Loucy (cell line): ENCODE data around the gene MAP3K19.

Source experiments
- H2AFZ ChIP-seq: fragments of 200-600 bp; sonication (generic); 2 replicates; pipeline ENCODE4 v1.6.0; 2016; ENCODE audit warnings: antibody characterized with exemption, mild to moderate bottlenecking, low read length, moderate library complexity
- H3F3A ChIP-seq: fragments of 200-600 bp; 2 replicates; pipeline ENCODE4 v1.6.0; 2016; ENCODE audit warnings: antibody characterized with exemption, low read depth, mild to moderate bottlenecking
- H3K27me3 ChIP-seq: fragments of 200-600 bp; sonication (generic); 2 replicates; pipeline ENCODE4 v1.6.1; 2014; ENCODE audit warnings: low read length, mild to moderate bottlenecking; ENCODE audit not compliant: insufficient read depth, poor library complexity, severe bottlenecking
- H3K36me3 ChIP-seq: fragments of 200-600 bp; sonication (generic); 2 replicates; pipeline ENCODE4 v1.6.1; 2016; ENCODE audit warnings: low read length; ENCODE audit not compliant: insufficient read depth
- H3K4me1 ChIP-seq: fragments of 200-600 bp; sonication (generic); 2 replicates; pipeline ENCODE4 v1.5.1; 2014; ENCODE audit warnings: low read length, mild to moderate bottlenecking; ENCODE audit not compliant: insufficient read depth, poor library complexity, severe bottlenecking
- H3K4me2 ChIP-seq: fragments of 200-600 bp; sonication (generic); 2 replicates; pipeline ENCODE4 v1.6.0; 2014; ENCODE audit warnings: antibody characterized with exemption, low read length, low read depth, mild to moderate bottlenecking; ENCODE audit not compliant: poor library complexity, severe bottlenecking
- H3K4me3 ChIP-seq: fragments of 200-600 bp; sonication (generic); 2 replicates; pipeline ENCODE4 v1.5.1; 2014; ENCODE audit warnings: low read length, mild to moderate bottlenecking, mixed read lengths; ENCODE audit not compliant: poor library complexity, severe bottlenecking
- H3K79me2 ChIP-seq: fragments of 200-600 bp; sonication (generic); 2 replicates; pipeline ENCODE4 v1.6.1; 2014; ENCODE audit warnings: low read length; ENCODE audit not compliant: insufficient read depth
- H3K9ac ChIP-seq: fragments of 200-600 bp; sonication (generic); 2 replicates; pipeline ENCODE4 v1.6.0; 2014; ENCODE audit warnings: mild to moderate bottlenecking, low read depth, low read length, moderate library complexity; ENCODE audit not compliant: poor library complexity, severe bottlenecking
- H3K9me2 ChIP-seq: fragments of 200-600 bp; sonication (generic); replicated peaks from 2 replicates; pipeline ENCODE4 v1.6.1; 2016; ENCODE audit warnings: low read depth, low read length, mixed read lengths
- H3K9me3 ChIP-seq: fragments of 200-600 bp; sonication (generic); 2 replicates; pipeline ENCODE4 v1.6.1; 2014; ENCODE audit warnings: mild to moderate bottlenecking, antibody characterized with exemption, low read length, low read depth; ENCODE audit not compliant: insufficient read depth
- H4K20me1 ChIP-seq: fragments of 200-600 bp; sonication (generic); 2 replicates; pipeline ENCODE4 v1.6.0; 2014; ENCODE audit warnings: antibody characterized with exemption, low read length, mild to moderate bottlenecking; ENCODE audit not compliant: insufficient read depth, poor library complexity, severe bottlenecking
- EZH2phosphoT487 ChIP-seq: fragments of 200-600 bp; IDR thresholded peaks from 2 replicates; pipeline ENCODE4 v1.6.1; 2018; ENCODE audit warnings: antibody characterized with exemption, mild to moderate bottlenecking, moderate library complexity, borderline replicate concordance
- TF ChIP-seq, protein P1 (sequence below): fragments of 200-600 bp; sonication (generic); conservative IDR thresholded peaks from 2 replicates; pipeline ENCODE4 v1.5.1; 2014; ENCODE audit warnings: mild to moderate bottlenecking, antibody characterized with exemption, low read length

MAP3K19 gene

GRCh38 chr2:134946073-134946472, 101.2 kb downstream of the MAP3K19 start:
- no peak overlapping the region for H3K4me3 ChIP-seq
- no peak overlapping the region for H3K9ac ChIP-seq
- no peaks in the 10 kb centered on the region for H3F3A ChIP-seq
- H3K27me3 ChIP-seq, result no peaks in the 10 kb centered on the region
- H3K4me1 ChIP-seq, result no peaks in the 10 kb centered on the region
- no peaks in the 10 kb centered on the region for H3K9me3 ChIP-seq
- peaks cover 15% of the 10 kb centered on the region for H4K20me1 ChIP-seq
- H3K4me2 ChIP-seq, result no peak overlapping the region
- no peak for TF ChIP-seq EZH2phosphoT487
- TF ChIP-seq, protein P1, sequence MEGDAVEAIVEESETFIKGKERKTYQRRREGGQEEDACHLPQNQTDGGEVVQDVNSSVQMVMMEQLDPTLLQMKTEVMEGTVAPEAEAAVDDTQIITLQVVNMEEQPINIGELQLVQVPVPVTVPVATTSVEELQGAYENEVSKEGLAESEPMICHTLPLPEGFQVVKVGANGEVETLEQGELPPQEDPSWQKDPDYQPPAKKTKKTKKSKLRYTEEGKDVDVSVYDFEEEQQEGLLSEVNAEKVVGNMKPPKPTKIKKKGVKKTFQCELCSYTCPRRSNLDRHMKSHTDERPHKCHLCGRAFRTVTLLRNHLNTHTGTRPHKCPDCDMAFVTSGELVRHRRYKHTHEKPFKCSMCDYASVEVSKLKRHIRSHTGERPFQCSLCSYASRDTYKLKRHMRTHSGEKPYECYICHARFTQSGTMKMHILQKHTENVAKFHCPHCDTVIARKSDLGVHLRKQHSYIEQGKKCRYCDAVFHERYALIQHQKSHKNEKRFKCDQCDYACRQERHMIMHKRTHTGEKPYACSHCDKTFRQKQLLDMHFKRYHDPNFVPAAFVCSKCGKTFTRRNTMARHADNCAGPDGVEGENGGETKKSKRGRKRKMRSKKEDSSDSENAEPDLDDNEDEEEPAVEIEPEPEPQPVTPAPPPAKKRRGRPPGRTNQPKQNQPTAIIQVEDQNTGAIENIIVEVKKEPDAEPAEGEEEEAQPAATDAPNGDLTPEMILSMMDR, result no peak
- H3K79me2 ChIP-seq, result no peaks in the 10 kb centered on the region
- no peak overlapping the region for H2AFZ ChIP-seq
- H3K9me2 ChIP-seq, result no peaks in the 10 kb centered on the region
- peaks cover 90% of the 10 kb centered on the region for H3K36me3 ChIP-seq

DNA sequence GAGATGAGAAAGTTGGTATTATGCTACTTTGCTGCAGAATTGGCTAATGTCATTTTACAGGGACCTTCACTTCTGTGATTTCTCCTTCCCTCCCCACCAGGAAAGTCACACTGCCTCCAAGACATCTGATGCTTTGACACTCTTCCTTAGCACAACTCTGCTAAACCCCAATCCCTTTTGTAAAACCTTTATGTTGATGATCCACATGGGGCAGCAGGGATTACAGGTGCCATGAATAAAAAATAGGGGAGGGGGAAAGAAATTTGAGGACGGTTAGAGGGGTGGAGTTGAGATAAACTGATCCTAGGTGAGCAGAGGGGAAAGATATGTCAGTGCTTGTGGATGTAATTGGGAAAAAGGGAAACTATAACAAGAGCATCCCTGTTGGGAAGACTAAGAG, 102.3 kb downstream of the MAP3K19 start:
- Histone ChIP-seq H3K79me2 (no peaks in the 10 kb centered on the region; the same call in 1 of the 2 replicates), H4K20me1 (peaks cover 8% of the 10 kb centered on the region), H3K9me3 (no peaks in the 10 kb centered on the region), H3K4me2 (no peak overlapping the region), H3K9me2 (no peaks in the 10 kb centered on the region), H3K27me3 (no peaks in the 10 kb centered on the region), H3K36me3 (peaks cover 89% of the 10 kb centered on the region), H2AFZ (no peak overlapping the region), H3F3A (no peaks in the 10 kb centered on the region), H3K9ac (no peak overlapping the region), H3K4me1 (no peaks in the 10 kb centered on the region), H3K4me3 (no peak overlapping the region)
- TF ChIP-seq, protein P1, result no peak
- TF ChIP-seq EZH2phosphoT487, result no peak

- Histone ChIP-seq H3K4me3 (no peak overlapping the region), H3K4me2 (no peak overlapping the region), H3K27me3 (no peaks in the 10 kb centered on the region), H4K20me1 (peaks cover 4% of the 10 kb centered on the region), H3K9me2 (no peaks in the 10 kb centered on the region), H3K79me2 (peaks cover 7% of the 10 kb centered on the region; the same call in 1 of the 2 replicates), H3K9ac (no peak overlapping the region), H3K4me1 (no peaks in the 10 kb centered on the region), H3K36me3 (peaks cover 90% of the 10 kb centered on the region), H3F3A (no peaks in the 10 kb centered on the region), H3K9me3 (no peaks in the 10 kb centered on the region), H2AFZ (no peak overlapping the region)
- TF ChIP-seq, protein P1, result no peak
- no peak for TF ChIP-seq EZH2phosphoT487
These were observed 103.7 kb downstream of the MAP3K19 start for GRCh38 chr2:134943540-134943939.
